ENCODE data around the gene AP3M1. TPM values are rescaled to one million over a fixed set of nuclear protein-coding genes. Genes with fewer than 3 reads are reported as not detected.
"Not testable (repeated sequence)": the region's sequence is repeated elsewhere in the genome, so short reads cannot be mapped to it uniquely, and the experiment has no call there.

Gene AP3M1, protein sequence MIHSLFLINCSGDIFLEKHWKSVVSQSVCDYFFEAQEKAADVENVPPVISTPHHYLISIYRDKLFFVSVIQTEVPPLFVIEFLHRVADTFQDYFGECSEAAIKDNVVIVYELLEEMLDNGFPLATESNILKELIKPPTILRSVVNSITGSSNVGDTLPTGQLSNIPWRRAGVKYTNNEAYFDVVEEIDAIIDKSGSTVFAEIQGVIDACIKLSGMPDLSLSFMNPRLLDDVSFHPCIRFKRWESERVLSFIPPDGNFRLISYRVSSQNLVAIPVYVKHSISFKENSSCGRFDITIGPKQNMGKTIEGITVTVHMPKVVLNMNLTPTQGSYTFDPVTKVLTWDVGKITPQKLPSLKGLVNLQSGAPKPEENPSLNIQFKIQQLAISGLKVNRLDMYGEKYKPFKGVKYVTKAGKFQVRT
- 10 to 100 TPM; 41.8 to 42.2 TPM for total RNA-seq

DNA sequence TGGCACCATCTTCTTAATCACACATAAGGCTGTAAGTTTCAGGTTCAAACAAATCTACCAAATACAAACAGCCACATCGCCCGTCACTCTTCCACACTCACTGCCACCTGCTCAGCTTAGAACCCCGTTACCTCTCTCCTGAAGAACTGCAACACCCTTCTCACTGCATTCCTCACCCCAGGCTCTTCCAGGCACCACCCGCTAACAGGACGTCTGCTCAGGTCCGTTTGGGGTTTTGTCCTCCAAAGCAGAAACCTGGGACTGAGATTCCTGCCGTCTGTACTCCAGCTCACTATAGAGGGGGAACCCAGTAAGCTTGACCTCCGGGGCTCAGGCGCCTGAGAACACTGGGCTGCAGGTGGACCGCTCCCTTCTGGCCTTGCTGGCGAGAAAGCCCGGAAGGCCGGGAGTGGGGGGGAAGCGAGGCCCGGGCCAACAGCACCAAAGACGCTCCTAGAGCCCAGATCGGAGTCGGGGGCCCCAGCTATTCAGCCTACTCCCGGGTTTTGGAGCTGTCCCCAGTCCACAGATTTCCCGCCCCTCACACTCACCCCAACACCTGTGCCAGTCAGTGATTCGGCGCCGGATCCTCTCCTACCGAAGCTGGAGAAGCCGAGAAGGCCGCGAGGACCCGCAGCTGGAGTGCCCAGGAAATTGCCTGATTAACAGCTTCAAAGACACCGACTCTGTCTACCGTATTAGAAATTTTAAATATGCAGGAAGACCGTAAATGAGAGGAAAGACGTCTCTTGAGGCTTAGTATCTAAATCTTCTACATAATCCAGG lies at the start of gene AP3M1:
TSS of gene AP3M1 (minus strand) at position 625 of the 786 bp plus-strand sequence. CDS start 12,449 bp downstream, outside the sequence.
- DNase-seq = peak; percentile 85
- H3K27me3 Mint-ChIP-seq = no peaks in the 10 kb centered on the region
- H3K4me3 Mint-ChIP-seq = no peak within 1 kb of the TSS
- H3K9me3 Mint-ChIP-seq = no peaks in the 10 kb centered on the region
- H3K27ac Mint-ChIP-seq = peak within 1 kb of the TSS; percentile 48
- H3K36me3 Mint-ChIP-seq (ENCODE audit: low read depth) = peaks cover 17% of the 10 kb centered on the region
- POLR2A ChIA-PET = interaction anchor here (0.6 to 2.9 kb wide), 21 partner anchors 9 to 1084 kb away, joined by 3 to 34 read pairs (median 5); partner anchors contain the start of gene VDAC2
- CTCF ChIA-PET = interaction anchor here (0.8 to 2.5 kb wide), 13 partner anchors 15 to 271 kb away, joined by 3 to 14 read pairs (median 4); no protein-coding TSS in a partner anchor
- H3K4me1 Mint-ChIP-seq = peaks cover 42% of the 10 kb centered on the region

DNA sequence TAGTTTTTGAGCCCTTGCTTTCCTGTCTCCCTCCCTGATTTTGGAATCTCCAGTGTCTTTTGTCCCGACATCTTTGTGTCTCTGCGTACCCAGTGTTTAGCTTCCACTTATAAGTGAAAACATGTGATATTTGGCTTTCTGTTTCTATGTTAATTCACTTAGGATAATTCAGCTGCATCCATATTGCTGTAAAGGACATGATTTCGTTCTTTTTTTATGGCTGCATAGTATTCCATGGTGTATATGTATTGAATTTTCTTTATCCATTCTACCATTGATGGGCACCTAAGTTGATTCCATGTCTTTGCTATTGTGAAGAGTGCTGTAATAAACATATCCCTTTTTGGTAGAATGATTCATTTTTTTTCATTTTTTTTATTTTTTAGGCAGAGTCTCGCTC lies 48.7 kb upstream of the AP3M1 start:
- Mint-ChIP-seq H3K4me3 (no peak overlapping the region), H3K27ac (no peak overlapping the region), H3K36me3 (ENCODE audit: low read depth) (peaks cover 6% of the 10 kb centered on the region), H3K4me1 (peaks cover 9% of the 10 kb centered on the region), H3K9me3 (no peaks in the 10 kb centered on the region), H3K27me3 (no peaks in the 10 kb centered on the region)
- POLR2A ChIA-PET = interaction anchor here (1.2 kb wide), 1 partner anchor 35 kb away, joined by 3 read pairs; no protein-coding TSS in a partner anchor
- DNase-seq = no peak
- CTCF ChIA-PET = no interaction called here

DNA sequence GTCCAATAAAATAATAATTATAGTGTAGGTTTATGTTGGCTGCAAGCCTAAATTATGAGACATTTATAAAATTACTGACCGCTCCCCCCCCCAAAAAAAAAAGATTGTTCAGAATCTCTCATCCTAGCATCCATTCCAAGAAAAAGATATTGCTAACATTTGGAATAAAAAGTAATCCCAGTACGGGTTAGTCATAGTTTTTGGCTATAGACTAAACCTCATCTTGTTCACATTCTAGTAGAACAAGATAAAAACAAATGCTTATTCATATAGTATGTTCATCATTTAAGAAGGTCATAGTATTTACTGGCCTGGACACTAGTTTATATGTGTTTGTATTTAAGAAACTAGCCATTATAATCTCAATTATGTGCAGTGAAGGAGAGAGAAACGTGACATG lies 44.4 kb upstream of the AP3M1 start:
- no peaks in the 10 kb centered on the region for H3K27me3 Mint-ChIP-seq
- POLR2A ChIA-PET = interaction anchor here (1.3 kb wide), 1 partner anchor 18 kb away, joined by 3 read pairs; no protein-coding TSS in a partner anchor
- no peak overlapping the region for H3K27ac Mint-ChIP-seq
- H3K9me3 Mint-ChIP-seq = no peaks in the 10 kb centered on the region
- H3K4me3 Mint-ChIP-seq = no peak overlapping the region
- H3K4me1 Mint-ChIP-seq = peaks cover 30% of the 10 kb centered on the region
- peaks cover 3% of the 10 kb centered on the region for H3K36me3 Mint-ChIP-seq (ENCODE audit: low read depth)
- no peak for DNase-seq
- CTCF ChIA-PET = interaction anchor here (0.6 kb wide), 1 partner anchor 825 kb away, joined by 3 read pairs; no protein-coding TSS in a partner anchor

DNA sequence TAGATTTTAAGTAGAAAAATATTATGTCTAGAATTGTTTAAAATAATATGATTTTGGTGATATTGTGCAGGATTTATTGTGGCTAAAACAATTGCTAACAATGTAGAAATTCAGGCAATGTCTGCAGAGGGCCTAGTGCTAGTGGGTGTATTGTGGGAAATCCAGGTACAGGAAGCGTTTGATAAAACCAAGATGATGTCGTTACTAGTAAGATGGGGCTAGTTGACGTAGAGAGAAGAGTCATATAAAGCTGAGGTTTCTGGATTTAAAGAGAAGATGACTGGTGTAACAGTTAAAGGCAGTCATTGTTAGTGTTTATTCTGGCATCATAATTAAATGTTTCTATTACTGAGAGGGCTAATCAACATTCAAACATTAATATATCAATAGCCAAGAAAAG lies 43.9 kb upstream of the AP3M1 start:
- CTCF ChIA-PET = no interaction called here
- H3K36me3 Mint-ChIP-seq (ENCODE audit: low read depth) = peaks cover 5% of the 10 kb centered on the region

DNA sequence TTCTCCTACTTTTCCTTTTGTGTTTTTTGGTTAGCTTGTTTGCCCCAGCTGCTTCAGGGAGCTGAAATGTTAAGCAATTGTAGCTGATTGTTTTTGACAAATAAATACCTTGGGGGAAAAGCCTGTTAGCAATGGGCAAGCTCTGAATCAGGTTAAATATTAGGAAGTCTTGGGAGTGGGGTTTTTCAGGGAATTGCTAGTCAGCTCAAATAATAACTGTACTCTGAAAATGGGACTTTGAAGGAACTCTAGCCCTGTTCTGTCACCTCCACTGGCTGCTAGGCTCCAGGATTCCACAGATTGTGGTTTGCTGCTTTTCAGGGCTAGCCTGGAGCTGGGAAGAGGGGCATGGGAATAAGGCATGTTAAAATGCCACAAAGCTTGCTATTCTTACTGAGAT lies 39.9 kb upstream of the AP3M1 start:
- peaks cover 47% of the 10 kb centered on the region for H3K4me1 Mint-ChIP-seq

More for the DNA sequence above, 43.9 kb upstream of the AP3M1 start:
- H3K27me3 Mint-ChIP-seq = no peaks in the 10 kb centered on the region
- no peak for DNase-seq
- peaks cover 35% of the 10 kb centered on the region for H3K4me1 Mint-ChIP-seq
- H3K4me3 Mint-ChIP-seq = no peak overlapping the region
- H3K27ac Mint-ChIP-seq = no peak overlapping the region
- no peaks in the 10 kb centered on the region for H3K9me3 Mint-ChIP-seq
- POLR2A ChIA-PET = interaction anchor here (0.8 to 1.3 kb wide), 2 partner anchors 8 to 18 kb away, joined by 3 read pairs; no protein-coding TSS in a partner anchor

DNA sequence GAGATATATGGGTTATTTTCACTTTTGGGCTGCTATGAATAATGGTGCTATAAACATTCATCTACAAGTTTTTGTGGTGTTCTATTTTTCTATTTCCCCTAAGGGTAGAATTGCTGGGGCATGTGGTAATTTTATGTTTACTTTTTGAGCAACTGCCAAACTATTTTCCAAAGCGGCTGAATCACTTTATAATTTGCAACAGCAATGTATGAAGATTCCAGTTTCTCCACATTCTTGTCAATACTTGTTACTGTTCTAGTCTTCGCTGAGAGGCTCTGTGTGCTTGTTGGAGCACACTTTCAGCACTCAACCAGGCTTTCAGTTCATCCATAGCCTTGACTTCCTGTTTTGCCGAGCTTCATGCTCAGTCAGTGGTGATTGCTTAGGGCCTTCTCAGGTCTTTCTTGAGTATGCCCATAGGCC lies 39.4 kb upstream of the AP3M1 start:
- Mint-ChIP-seq H3K36me3 (ENCODE audit: low read depth) (peaks cover 6% of the 10 kb centered on the region), H3K9me3 (no peaks in the 10 kb centered on the region), H3K4me3 (peak overlapping the region; percentile 38), H3K27me3 (no peaks in the 10 kb centered on the region), H3K4me1 (peaks cover 45% of the 10 kb centered on the region), H3K27ac (peak overlapping the region; percentile 84)
- CTCF ChIA-PET = interaction anchor here (0.6 to 3.5 kb wide), 5 partner anchors 11 to 549 kb away, joined by 3 to 19 read pairs (median 4); no protein-coding TSS in a partner anchor
- peak; percentile 29 for DNase-seq
- POLR2A ChIA-PET = interaction anchor here (0.8 to 2.6 kb wide), 7 partner anchors 12 to 40 kb away, joined by 3 to 15 read pairs (median 3); partner anchors contain the start of genes ADK and AP3M1

More for the DNA sequence above, 39.9 kb upstream of the AP3M1 start:
- Mint-ChIP-seq H3K4me3 (peak overlapping the region; percentile 38), H3K9me3 (no peaks in the 10 kb centered on the region), H3K27me3 (no peaks in the 10 kb centered on the region), H3K27ac (peak overlapping the region; percentile 84), H3K36me3 (ENCODE audit: low read depth) (peaks cover 6% of the 10 kb centered on the region)
- DNase-seq = no peak
- CTCF ChIA-PET = interaction anchor here (0.6 to 3.5 kb wide), 5 partner anchors 12 to 549 kb away, joined by 3 to 19 read pairs (median 4); no protein-coding TSS in a partner anchor
- POLR2A ChIA-PET = interaction anchor here (0.8 to 2.6 kb wide), 7 partner anchors 12 to 40 kb away, joined by 3 to 15 read pairs (median 3); partner anchors contain the start of genes ADK and AP3M1

DNA sequence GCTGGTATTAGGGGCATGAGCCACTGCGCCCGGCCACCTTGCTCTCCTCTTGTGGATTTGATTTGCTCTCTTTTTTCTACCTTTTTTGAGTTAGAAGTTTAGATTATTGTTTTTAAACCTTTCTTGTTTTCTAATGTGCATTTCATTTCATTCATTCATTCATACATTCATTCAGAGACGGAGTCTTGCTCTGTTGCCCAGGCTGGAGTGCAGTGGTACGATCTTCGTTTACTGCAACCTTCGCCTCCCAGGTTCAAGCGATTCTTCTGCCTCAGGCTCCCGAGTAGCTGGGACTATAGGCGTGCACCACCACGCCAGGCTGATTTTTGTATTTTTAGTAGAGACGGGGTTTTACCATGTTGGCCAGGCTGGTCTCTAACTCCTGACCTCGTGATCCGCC lies 38.0 kb upstream of the AP3M1 start:
- H3K4me3 Mint-ChIP-seq; H3K27ac Mint-ChIP-seq; H3K9me3 Mint-ChIP-seq; H3K36me3 Mint-ChIP-seq (ENCODE audit: low read depth); H3K27me3 Mint-ChIP-seq; DNase-seq: not testable (repeated sequence)
- CTCF ChIA-PET = interaction anchor here (3.5 kb wide), 1 partner anchor 25 kb away, joined by 19 read pairs; no protein-coding TSS in a partner anchor
- H3K4me1 Mint-ChIP-seq = peaks cover 34% of the 10 kb centered on the region
- POLR2A ChIA-PET = interaction anchor here (2.0 to 2.6 kb wide), 3 partner anchors 10 to 38 kb away, joined by 8 to 15 read pairs (median 11); partner anchors contain the start of genes ADK and AP3M1

DNA sequence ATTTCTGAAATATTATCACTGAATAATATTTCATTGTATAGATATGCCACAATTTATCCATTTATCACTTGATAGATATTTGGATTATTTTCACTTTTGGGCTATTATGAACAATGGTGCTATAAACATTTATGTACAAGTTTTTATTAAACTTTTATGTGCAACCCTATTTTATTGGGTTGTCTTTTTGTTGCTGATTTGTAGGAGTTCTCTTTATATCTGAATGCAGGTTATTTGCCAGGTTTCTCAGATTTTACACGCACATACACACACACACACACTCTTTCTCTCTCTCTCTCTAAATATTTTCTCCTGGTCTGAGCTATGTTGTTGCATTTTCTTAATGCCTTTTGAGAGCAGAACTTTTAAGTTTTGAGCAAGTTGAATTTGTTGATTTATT lies 36.6 kb upstream of the AP3M1 start:
- Mint-ChIP-seq H3K36me3 (ENCODE audit: low read depth) (peaks cover 3% of the 10 kb centered on the region), H3K9me3 (no peaks in the 10 kb centered on the region), H3K27me3 (no peaks in the 10 kb centered on the region), H3K4me1 (peaks cover 31% of the 10 kb centered on the region), H3K27ac (no peak overlapping the region), H3K4me3 (no peak overlapping the region)
- CTCF ChIA-PET = interaction anchor here (1.0 kb wide), 1 partner anchor 11 kb away, joined by 3 read pairs; no protein-coding TSS in a partner anchor
- POLR2A ChIA-PET = no interaction called here
- DNase-seq = no peak

DNA sequence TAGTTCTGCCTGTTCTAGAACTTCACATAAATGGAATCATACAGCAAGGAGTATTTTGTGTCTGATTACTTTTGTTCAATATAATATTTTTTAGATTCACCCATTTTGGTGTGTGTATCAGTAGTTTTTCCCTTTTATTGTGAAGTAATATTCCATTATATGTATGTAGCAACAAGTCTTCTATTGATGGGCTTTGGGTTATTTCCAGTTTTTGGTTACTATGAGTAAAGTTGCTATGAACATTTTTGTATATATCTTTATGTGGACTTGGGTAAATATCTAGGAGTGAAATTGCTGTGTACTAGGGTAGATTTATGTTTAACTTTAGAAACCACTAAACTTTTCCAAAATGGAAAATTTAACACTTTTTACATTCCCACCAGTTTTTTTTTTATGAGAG lies 36.0 kb upstream of the AP3M1 start:
- no peak for DNase-seq
- Mint-ChIP-seq H3K4me3 (no peak overlapping the region), H3K27me3 (no peaks in the 10 kb centered on the region), H3K9me3 (no peaks in the 10 kb centered on the region), H3K4me1 (peaks cover 35% of the 10 kb centered on the region), H3K36me3 (ENCODE audit: low read depth) (peaks cover 3% of the 10 kb centered on the region), H3K27ac (no peak overlapping the region)
- POLR2A ChIA-PET = no interaction called here
- CTCF ChIA-PET = no interaction called here

DNA sequence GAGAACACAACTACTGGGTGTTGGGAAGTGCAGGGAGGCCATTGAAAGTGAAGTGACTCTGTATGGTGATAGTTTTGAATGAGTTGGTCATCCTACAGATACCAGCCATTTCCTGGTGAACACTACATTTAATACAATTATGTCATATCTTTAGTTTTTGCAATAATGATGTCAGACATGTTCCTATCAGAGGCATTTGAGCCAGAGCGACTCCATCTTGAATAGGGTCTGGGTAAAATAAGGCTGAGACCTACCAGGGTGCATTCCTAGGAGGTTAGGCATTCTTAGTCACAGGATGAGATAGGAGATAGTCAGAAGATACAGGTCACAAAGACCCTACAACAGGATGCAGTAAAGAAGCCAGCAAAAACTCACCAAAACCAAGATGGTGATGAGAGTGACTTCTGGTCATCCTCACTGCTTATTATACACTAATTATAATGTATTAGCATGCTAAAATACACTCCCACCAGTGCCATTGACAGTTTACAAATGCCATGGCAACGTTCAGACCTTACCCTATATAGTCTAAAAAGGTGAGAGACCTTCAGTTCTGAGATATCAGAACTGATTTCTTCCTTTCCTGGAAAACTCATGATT lies 28.6 kb upstream of the AP3M1 start:
- CTCF ChIA-PET = interaction anchor here (1.0 to 1.2 kb wide), 2 partner anchors 11 to 55 kb away, joined by 4 to 7 read pairs; no protein-coding TSS in a partner anchor
- no peak overlapping the region for H3K4me3 Mint-ChIP-seq

DNA sequence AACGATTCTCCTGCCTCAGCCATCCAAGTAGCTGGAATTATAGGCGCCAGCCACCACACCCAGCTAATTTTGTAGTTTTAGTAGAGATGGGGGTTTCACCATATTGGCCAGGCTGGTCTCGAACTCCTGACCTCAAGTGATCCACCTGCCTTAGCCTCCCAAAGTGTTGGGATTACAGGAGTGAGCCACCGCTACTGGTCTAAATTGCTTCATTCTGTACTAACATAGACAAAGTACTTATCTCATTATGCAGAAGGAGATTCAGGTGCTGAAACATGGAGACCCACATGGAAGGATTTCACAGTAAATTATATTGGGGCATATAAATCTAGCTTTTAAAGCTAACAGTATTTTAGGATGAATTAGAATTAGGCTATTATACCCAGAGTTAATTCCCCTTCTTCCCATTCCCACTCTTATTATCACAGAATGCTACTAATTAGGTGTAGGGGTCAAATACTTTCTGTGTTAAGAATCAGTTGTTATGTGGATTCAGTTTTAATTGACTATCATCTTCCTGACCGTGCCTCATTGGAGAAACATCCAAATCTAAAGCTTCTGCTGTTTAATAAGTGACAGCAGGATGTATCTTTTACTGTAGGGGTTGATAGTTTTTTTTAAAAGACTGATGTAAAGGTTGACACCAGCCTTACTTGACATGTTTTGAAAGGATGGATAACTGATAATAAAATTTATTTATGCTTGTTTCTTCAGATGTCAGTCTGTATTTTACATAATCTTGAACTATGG lies 27.6 kb upstream of the AP3M1 start:
- H3K27ac Mint-ChIP-seq = no peak overlapping the region
- DNase-seq = no peak
- peaks cover 49% of the 10 kb centered on the region for H3K4me1 Mint-ChIP-seq
- H3K36me3 Mint-ChIP-seq (ENCODE audit: low read depth) = no peaks in the 10 kb centered on the region
- no peaks in the 10 kb centered on the region for H3K27me3 Mint-ChIP-seq
- POLR2A ChIA-PET = interaction anchor here (0.8 to 1.9 kb wide), 7 partner anchors 9 to 49 kb away, joined by 3 to 11 read pairs (median 5); partner anchors contain the start of genes ADK and AP3M1
- CTCF ChIA-PET = interaction anchor here (0.7 to 1.2 kb wide), 3 partner anchors 12 to 56 kb away, joined by 4 to 7 read pairs (median 4); no protein-coding TSS in a partner anchor
- no peaks in the 10 kb centered on the region for H3K9me3 Mint-ChIP-seq
- H3K4me3 Mint-ChIP-seq = peak overlapping the region; percentile 93

More for the DNA sequence above, 28.6 kb upstream of the AP3M1 start:
- Mint-ChIP-seq H3K27me3 (no peaks in the 10 kb centered on the region), H3K27ac (peak overlapping the region; percentile 24), H3K4me1 (peaks cover 49% of the 10 kb centered on the region), H3K9me3 (no peaks in the 10 kb centered on the region), H3K36me3 (ENCODE audit: low read depth) (no peaks in the 10 kb centered on the region)
- DNase-seq = no peak
- POLR2A ChIA-PET = interaction anchor here (0.8 to 1.9 kb wide), 6 partner anchors 9 to 28 kb away, joined by 3 to 11 read pairs (median 6); partner anchors contain the start of genes ADK and AP3M1
